A549 (cell line): ENCODE measurements around the gene CRACR2B. TPM values are rescaled to one million over a fixed set of nuclear protein-coding genes. Genes with fewer than 3 reads are reported as not detected.

Experiments
- ATAC-seq, 2 experiments: fragments of 200-7000 bp in 1 of 2; fragments of >200 bp in 1 of 2; cut with Nextera tagmentation in 1 of 2; cut with Tn5 transposase in 1 of 2; 3 replicates each; pipeline versions ENCODE4 v1.8.0 to v1.9.1; 2018 to 2020; ENCODE audit warnings: mild to moderate bottlenecking in 1 of 2, moderate library complexity in 1 of 2
- CTCF ChIA-PET: fragments of 300-600 bp; sonication (Branson Sonifier 250); formaldehyde crosslinking; extraction: SDS; loops from one replicate; lab custom pipeline; 2021; ENCODE audit warnings: antibody characterized with exemption, inconsistent platforms; lab: Yijun Ruan, JAX
- POLR2A ChIA-PET: fragments of 350-600 bp; formaldehyde crosslinking; extraction: SDS; loops from one replicate; lab custom pipeline; 2021; ENCODE audit warnings: antibody characterized with exemption, inconsistent platforms; lab: Yijun Ruan, JAX
- DNase-seq, 2 experiments: peaks; one replicate each; pipeline versions ENCODE4 v3.0.0 to v3.0.0-alpha.2; 2011 to 2016; ENCODE audit warnings: low read depth in 1 of 2, low spot score in 1 of 2
- FAIRE-seq: peaks from 2 replicates; lab custom pipeline; 2011; peaks lifted over from hg19 to GRCh38; lab: Jason Lieb, UNC
- H3K27ac ChIP-seq, 2 experiments: fragments of >200 bp; sonication (Bioruptor Twin); formaldehyde crosslinking; 3 replicates each; pipeline ENCODE4 v1.5.1; 2016 to 2017
- H3K4me1 ChIP-seq: fragments of >200 bp; sonication (Bioruptor Twin); formaldehyde crosslinking; 3 replicates; pipeline ENCODE4 v1.6.1; 2016
- H3K4me2 ChIP-seq: fragments of >200 bp; sonication (Bioruptor Twin); formaldehyde crosslinking; 3 replicates; pipeline ENCODE4 v1.6.1; 2016
- H3K4me3 ChIP-seq: fragments of >200 bp; sonication (Bioruptor Twin); formaldehyde crosslinking; 3 replicates; pipeline ENCODE4 v1.5.1; 2016
- H3K9me3 ChIP-seq: fragments of >200 bp; sonication (Bioruptor Twin); formaldehyde crosslinking; 3 replicates; pipeline ENCODE4 v1.6.1; 2016
- CBX8 ChIP-seq: fragments of 200-600 bp; sonication (generic); IDR thresholded peaks from 2 replicates; pipeline ENCODE4 v1.6.1; 2016
- CHD4 ChIP-seq: fragments of 200-600 bp; sonication (generic); IDR thresholded peaks from 2 replicates; pipeline ENCODE4 v1.6.1; 2016; ENCODE audit warnings: antibody characterized with exemption, mild to moderate bottlenecking, borderline replicate concordance
- EHF ChIP-seq: fragments of 250-450 bp; sonication (Bioruptor Pico); IDR thresholded peaks from 2 replicates; pipeline ENCODE4 v1.5.0; 2020; ENCODE audit warnings: mild to moderate bottlenecking
- EHMT2 ChIP-seq: fragments of 200-600 bp; sonication (generic); IDR thresholded peaks from 2 replicates; pipeline ENCODE4 v1.6.1; 2016; ENCODE audit warnings: antibody characterized with exemption, low read depth, mild to moderate bottlenecking, moderate library complexity
- ELK1 ChIP-seq: fragments of 150-350 bp; IDR thresholded peaks from 2 replicates; pipeline ENCODE4 v1.6.1; 2014; ENCODE audit warnings: low read depth, mild to moderate bottlenecking, low read length
- HDAC2 ChIP-seq: fragments of 200-600 bp; sonication (generic); IDR thresholded peaks from 2 replicates; pipeline ENCODE4 v1.6.1; 2016
- HEYL ChIP-seq: fragments of 250-450 bp; sonication (Bioruptor Pico); IDR thresholded peaks from 2 replicates; pipeline ENCODE4 v1.8.0; 2021; ENCODE audit warnings: mild to moderate bottlenecking, moderate library complexity
- HOXA7 ChIP-seq: fragments of 250-450 bp; sonication (Bioruptor Pico); IDR thresholded peaks from 2 replicates; pipeline ENCODE4 v1.5.0; 2020; ENCODE audit warnings: mild to moderate bottlenecking, moderate library complexity
- MYC ChIP-seq: IDR thresholded peaks from 2 replicates; pipeline ENCODE4 v1.6.1; 2012; ENCODE audit warnings: mild to moderate bottlenecking, inconsistent platforms, low read length, improper control_type of control experiment, borderline replicate concordance
- PBX3 ChIP-seq: IDR thresholded peaks from 2 replicates; pipeline ENCODE4 v1.6.1; 2012
- PHF8 ChIP-seq: fragments of 200-600 bp; sonication (generic); IDR thresholded peaks from 2 replicates; pipeline ENCODE4 v1.6.1; 2016; ENCODE audit warnings: low read depth, mild to moderate bottlenecking, antibody characterized with exemption, moderate library complexity, borderline replicate concordance
- RAD21 ChIP-seq, 2 experiments: fragments of >200 bp in 1 of 2; sonication (Bioruptor Twin) in 1 of 2; formaldehyde crosslinking in 1 of 2; IDR thresholded peaks in 1 of 2; conservative IDR thresholded peaks in 1 of 2; 2 replicates in 1 of 2; 3 replicates in 1 of 2; pipeline ENCODE4 v1.6.1; 2012 to 2018; ENCODE audit warnings: inconsistent platforms in 1 of 2
- RFX5 ChIP-seq: fragments of 450-650 bp; IDR thresholded peaks from 2 replicates; pipeline ENCODE4 v1.7.1; 2014; ENCODE audit warnings: antibody characterized with exemption, mild to moderate bottlenecking, moderate library complexity
- RNF2 ChIP-seq: fragments of 200-600 bp; sonication (generic); IDR thresholded peaks from 2 replicates; pipeline ENCODE4 v1.6.1; 2016; ENCODE audit warnings: low read depth, mild to moderate bottlenecking, antibody characterized with exemption, moderate library complexity, borderline replicate concordance
- SMC3 ChIP-seq: fragments of >200 bp; sonication (Bioruptor Twin); formaldehyde crosslinking; IDR thresholded peaks from 3 replicates; pipeline ENCODE4 v1.6.1; 2018; ENCODE audit warnings: inconsistent platforms
- ZNF302 ChIP-seq: fragments of 250-450 bp; sonication (Bioruptor Pico); IDR thresholded peaks from 2 replicates; pipeline ENCODE4 v1.9.0; 2021; ENCODE audit warnings: inconsistent platforms, mild to moderate bottlenecking, moderate library complexity
- WGBS: methylation state at CpG from one replicate; pipeline ENCODE4 v1.1.6; 2017; ENCODE audit errors: missing lambda C conversion rate; 5-methylcytosine and 5-hydroxymethylcytosine counted together
- polyA minus RNA-seq: library from RNA; depleted of rRNA, polyadenylated mRNA; stranded (reverse); fragments of >200 nt; gene quantifications from 2 replicates; pipeline ENCODE4 v1.2.3, GENCODE V29; 2011; rRNA and poly(A)+ RNA removed
- polyA plus RNA-seq, 4 experiments: library from polyadenylated mRNA; depleted of rRNA in 3 of 4; stranded (reverse); fragments of >200 nt; fragmentation: RNase III in 1 of 4; extraction: RNeasy Plus Mini Kit Qiagen cat#74134 plus additional on column Dnase treatment in 1 of 4; gene quantifications; 2 replicates in 3 of 4; 3 replicates in 1 of 4; pipeline ENCODE4 v1.2.3, GENCODE V29; 2011 to 2017

The CRACR2B gene
- polyA plus RNA-seq (2011; rRNA removed) (1.2 and 1.8 TPM in 2 replicates), polyA plus RNA-seq (2017; fragmentation: RNase III; extraction: RNeasy Plus Mini Kit Qiagen cat#74134 plus additional on column Dnase treatment) (3.0 to 3.3 TPM (median 3.1 TPM) in 3 replicates), polyA minus RNA-seq (0.70 and 1.2 TPM in 2 replicates)
- polyA plus RNA-seq (2012; cell fraction: cytosol; rRNA removed): 2.9 and 3.3 TPM in 2 replicates
- 8.2 and 9.3 TPM in 2 replicates for polyA plus RNA-seq (2012; cell fraction: nucleus; rRNA removed)

GRCh38 chr11:827897-828192, at the start of gene CRACR2B:
CRACR2B (plus strand) TSS chr11:827919; CDS start chr11:828608, 689 bp downstream.
- CTCF ChIA-PET: interaction anchor here (1.2 to 1.7 kb wide), 3 partner anchors 10 to 12 kb away, joined by 3 to 5 read pairs (median 4); no protein-coding TSS in a partner anchor
- POLR2A ChIA-PET: interaction anchor here (3.5 kb wide), 1 partner anchor 9 kb away, joined by 26 read pairs; the partner anchor contains the start of gene PNPLA2
- no peak for TF ChIP-seq EHF (CRISPR knock-in tag)
- TF ChIP-seq EHMT2: no peak
- TF ChIP-seq MYC: no peak
- TF ChIP-seq HOXA7 (CRISPR knock-in tag): no peak
- no peak for TF ChIP-seq RFX5
- no peak for TF ChIP-seq SMC3
- TF ChIP-seq RAD21 (conservative IDR thresholded peaks at IDR 0.05 in 1 of 2, IDR thresholded peaks at IDR 0.05 in 1 of 2): no peak
- TF ChIP-seq CBX8: no peak
- no peak for TF ChIP-seq ZNF302 (CRISPR knock-in tag)
- no peak for TF ChIP-seq ELK1
- TF ChIP-seq, all 56 proteins: peak for 0
- Histone ChIP-seq H3K4me3 (peak within 1 kb of the TSS; percentile 52), H3K4me2 (peak within 1 kb of the TSS; percentile 87), H3K9me3 (no peaks in the 10 kb centered on the region), H3K27ac (peak within 1 kb of the TSS; percentile 80 to 88), H3K4me1 (peaks cover 55% of the 10 kb centered on the region)
- ATAC-seq: no peak
- WGBS: 49% methylated on average over 5 of the region's 5 CpGs
- no peak for DNase-seq
- no peak for FAIRE-seq

- DNase-seq (no peak), ATAC-seq (no peak), FAIRE-seq (no peak)
- 97% methylated on average over 16 of the region's 23 CpGs for WGBS
- CTCF ChIA-PET: interaction anchor here (1.0 to 5.7 kb wide), 5 partner anchors 14 to 56 kb away, joined by 3 to 44 read pairs (median 3); no protein-coding TSS in a partner anchor
- POLR2A ChIA-PET: interaction anchor here (1.5 kb wide), 1 partner anchor 11 kb away, joined by 4 read pairs; the partner anchor contains the start of gene CEND1
- H3K4me1 ChIP-seq: peaks cover 29% of the 10 kb centered on the region
- H3K4me2 ChIP-seq: peak overlapping the region; percentile 95; the same call in 2 of the 3 replicates
- no peaks in the 10 kb centered on the region for H3K9me3 ChIP-seq
- no peak overlapping the region; a peak in 1 of 6 replicates for H3K27ac ChIP-seq
- TF ChIP-seq PBX3 (no peak), RNF2 (no peak), HDAC2 (no peak), HEYL (CRISPR knock-in tag) (no peak), ELK1 (no peak), PHF8 (no peak), CHD4 (no peak), RAD21 (conservative IDR thresholded peaks at IDR 0.05 in 1 of 2, IDR thresholded peaks at IDR 0.05 in 1 of 2) (no peak)
- H3K4me3 ChIP-seq: no peak overlapping the region
Observed at GRCh38 chr11:778976-779954, 48.5 kb upstream of the CRACR2B start.
